DMS53 treated with DMSO at 0.1 percent for 48 hours (cell line): ENCODE results near the gene KPRP.

ENCODE experiments used
- DNase-seq: peaks from one replicate; lab custom pipeline; 2025; ENCODE audit not compliant: unreplicated experiment; lab: John Stamatoyannopoulos, UW

KPRP gene, protein sequence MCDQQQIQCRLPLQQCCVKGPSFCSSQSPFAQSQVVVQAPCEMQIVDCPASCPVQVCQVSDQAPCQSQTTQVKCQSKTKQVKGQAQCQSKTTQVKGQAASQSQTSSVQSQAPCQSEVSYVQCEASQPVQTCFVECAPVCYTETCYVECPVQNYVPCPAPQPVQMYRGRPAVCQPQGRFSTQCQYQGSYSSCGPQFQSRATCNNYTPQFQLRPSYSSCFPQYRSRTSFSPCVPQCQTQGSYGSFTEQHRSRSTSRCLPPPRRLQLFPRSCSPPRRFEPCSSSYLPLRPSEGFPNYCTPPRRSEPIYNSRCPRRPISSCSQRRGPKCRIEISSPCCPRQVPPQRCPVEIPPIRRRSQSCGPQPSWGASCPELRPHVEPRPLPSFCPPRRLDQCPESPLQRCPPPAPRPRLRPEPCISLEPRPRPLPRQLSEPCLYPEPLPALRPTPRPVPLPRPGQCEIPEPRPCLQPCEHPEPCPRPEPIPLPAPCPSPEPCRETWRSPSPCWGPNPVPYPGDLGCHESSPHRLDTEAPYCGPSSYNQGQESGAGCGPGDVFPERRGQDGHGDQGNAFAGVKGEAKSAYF

DNA sequence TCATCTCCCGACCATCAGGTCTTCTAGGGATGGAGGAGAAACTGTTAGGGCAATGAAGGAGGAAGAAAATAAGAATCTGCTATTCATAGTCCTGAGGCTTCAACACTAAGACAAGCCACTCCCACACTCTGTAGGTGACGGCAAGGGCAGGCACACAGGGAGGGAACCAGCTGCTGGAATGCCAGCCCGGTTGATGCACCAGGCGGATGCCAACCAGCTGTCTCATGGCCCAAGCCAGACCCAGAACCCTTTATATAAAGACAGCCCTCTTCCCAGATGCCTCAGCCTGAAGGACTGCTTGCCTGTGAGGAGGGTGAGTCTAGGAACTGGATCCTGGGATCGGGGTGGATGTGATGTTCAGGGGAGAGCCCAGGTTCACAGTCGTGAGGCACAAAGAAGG, at the start of gene KPRP:
TSS of gene KPRP (plus strand) at position 279 of the 400 bp plus-strand sequence. CDS start 1,564 bp downstream, outside the sequence.
- DNase-seq = no peak

DNA sequence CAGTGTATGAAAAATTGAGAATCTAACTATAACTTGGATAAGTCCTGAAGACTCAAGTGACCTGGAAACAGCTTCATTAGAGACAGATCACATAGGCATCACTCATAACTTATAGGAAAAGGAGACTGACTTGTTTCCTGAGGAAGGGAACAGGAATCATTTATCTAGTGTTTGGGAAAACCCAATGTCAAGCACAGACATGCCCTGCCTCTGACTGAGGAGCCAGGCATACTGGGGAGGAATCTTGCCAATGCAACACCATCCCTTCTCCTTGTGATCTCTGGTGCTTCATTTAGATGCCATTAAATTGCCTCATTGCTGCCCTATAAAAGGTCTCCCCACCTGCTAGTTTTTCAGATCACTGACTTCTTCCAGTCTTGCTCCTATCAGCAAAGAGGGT, 39.6 kb upstream of the KPRP start:
- no peak for DNase-seq

DNA sequence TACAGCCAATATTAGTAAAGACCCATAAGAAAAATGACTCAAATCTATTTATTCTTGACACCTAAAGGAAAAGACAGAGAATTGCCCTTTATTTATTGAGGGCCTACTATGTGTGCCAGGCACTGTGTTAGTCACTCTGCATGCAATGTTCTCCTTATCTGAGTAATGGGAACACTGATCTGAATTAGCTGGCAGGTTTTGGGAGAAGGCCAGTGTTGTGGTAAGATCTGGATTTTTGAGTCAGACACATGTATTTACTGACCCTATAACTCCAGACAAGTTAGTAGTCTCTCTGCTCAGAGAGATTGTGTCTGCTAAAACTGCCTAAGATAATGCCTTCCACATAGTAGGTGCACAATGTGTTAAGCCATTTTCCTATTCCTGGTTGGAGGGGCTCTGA, 32.6 kb upstream of the KPRP start:
- DNase-seq = no peak

DNA sequence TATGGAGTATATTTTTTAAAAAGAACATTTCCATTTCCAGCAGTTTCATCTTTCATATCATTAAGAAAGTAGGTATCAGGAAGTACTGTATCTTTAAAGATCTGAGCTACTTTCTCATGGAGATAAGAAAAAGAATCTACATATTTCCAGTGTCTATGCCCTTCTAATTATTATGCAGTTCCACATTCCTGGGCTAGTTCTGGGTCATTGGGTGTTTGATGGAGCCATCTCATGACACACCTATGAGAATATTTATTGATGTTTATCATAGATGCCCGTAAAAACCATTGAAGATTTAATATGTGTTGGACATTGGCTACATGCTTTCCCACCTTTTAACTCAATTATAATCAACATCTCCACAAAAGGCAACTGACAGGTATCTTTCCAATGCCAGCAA, 28.8 kb upstream of the KPRP start:
- DNase-seq = no peak

DNA sequence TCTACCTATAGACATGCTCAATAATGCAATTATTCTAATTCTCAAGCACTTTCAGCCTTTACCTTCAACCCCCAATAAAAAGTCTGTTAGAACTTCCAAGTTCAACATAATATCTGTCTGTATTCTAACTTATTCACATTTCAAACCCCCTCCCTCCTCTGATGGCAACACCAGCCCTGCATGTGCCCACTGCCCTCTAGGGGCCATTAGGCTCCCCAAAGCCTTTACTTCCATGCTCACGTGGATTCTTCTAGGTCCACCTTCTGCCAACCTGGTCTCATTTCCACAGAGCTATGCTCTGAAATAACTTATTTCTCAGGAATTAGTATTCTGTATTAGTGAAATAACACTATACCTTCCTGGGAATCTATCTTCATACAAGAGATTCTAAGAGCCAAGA, 22.2 kb upstream of the KPRP start:
- no peak for DNase-seq

DNA sequence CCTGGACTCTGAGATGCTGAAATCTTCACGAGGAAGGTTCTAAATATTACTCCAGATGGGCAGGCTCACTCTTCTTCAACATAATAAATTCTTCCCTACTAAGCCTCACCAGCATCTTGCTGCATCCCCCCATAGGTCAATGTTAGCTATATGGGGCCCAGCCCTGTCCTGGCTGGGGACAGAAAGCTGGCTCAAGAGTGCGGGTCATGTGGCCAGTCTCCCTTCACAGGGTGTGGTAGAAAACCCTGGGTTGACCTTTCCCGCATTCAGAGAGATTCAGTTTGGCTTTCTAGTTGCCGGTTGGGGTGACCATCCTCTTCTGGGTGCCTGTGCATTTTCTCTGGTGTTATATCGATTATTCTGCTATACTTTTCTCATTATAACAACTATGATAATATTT, 19.8 kb upstream of the KPRP start:
- DNase-seq = no peak

DNA sequence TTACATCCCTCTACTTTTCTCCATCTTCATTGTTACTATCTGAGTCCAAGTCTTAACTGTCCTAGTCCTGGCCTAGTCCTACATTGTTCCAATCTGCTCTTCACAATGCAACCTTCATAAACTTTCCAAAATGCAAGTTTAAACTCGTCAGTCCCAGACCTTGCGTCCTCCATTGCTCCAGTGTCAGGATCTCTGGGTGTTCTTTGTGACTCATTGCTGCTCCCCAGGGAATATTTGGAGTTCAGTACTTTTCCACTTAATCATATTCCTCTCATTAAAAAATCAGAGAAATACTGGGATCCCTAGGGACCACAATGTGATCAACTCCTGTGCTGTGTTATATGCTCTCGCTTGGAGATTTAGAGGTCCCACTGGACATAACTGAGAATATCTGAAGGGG, 18.0 kb upstream of the KPRP start:
- no peak for DNase-seq

DNA sequence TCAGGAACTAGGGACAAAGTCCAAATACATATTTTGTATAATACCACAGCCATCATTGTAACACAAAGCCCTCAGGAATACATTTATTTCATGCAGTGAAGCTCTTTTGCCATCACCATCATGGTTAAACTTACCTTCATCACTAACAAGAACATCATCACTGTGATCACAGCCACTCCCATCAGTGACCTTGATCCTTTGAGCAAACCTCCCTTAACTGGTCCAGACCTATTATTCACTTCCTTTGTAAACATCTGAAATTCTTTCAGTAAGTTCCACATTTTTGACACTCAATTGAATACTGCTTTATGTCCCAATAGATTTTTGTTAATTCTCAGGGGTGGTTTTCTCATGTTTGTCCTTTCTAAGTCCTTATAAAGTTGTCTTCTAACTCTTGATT, 16.2 kb upstream of the KPRP start:
- DNase-seq = no peak

DNA sequence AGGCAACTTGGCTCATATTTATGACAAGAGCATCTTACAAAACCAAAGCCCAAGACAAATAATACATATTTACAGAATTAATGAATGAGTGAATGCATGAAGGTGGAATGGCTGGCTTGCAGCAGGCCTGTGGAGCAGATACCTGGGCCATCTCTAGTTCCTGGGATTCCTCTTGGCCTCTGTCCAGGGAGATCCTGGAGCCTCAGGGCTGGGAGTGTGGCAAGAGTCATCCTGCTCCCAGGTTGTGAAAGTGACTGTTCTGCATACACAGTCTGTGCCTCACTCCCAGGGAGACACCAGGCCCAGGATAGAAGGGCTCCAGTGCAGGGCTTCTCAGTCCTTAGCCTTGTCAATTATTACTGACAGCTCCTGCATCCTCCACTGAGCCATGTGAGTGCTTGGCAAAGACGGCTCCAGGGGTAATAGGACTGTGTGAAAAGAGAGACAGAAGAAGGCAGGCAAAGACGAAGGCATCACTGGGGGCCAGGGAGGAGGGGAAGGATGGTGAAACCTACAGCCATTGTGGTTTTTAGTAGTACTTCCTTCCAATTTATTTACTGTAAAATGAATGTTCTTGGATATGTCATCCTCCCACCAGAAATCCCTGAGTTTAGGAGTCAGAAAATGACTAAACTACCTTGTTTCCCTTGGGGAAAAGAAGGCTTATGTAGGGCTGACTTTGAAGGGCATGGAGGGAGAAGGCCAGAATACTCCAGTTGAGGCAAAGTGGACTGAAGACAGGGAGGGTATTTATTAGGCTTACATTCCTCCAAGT, 14.3 kb upstream of the KPRP start:
- DNase-seq = no peak

DNA sequence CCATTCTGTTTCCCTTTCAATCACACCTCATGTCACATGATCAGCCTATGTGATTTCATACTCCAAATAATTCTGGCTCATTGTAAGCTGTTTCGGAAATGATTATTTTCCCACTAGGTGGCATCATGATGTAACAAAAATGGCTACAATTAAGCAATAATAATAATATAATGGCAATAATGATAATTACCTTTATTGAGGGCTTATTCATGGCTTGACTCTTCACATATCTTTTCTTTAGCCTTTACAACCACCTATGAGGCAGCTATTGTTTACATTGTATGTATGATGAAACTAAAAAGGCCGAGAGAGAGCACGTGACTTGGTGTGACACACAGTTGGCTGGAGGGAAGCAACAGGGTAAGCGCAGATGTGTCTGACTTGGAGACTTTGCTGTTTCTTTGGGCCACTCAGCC, 12.5 kb upstream of the KPRP start:
- no peak for DNase-seq

DNA sequence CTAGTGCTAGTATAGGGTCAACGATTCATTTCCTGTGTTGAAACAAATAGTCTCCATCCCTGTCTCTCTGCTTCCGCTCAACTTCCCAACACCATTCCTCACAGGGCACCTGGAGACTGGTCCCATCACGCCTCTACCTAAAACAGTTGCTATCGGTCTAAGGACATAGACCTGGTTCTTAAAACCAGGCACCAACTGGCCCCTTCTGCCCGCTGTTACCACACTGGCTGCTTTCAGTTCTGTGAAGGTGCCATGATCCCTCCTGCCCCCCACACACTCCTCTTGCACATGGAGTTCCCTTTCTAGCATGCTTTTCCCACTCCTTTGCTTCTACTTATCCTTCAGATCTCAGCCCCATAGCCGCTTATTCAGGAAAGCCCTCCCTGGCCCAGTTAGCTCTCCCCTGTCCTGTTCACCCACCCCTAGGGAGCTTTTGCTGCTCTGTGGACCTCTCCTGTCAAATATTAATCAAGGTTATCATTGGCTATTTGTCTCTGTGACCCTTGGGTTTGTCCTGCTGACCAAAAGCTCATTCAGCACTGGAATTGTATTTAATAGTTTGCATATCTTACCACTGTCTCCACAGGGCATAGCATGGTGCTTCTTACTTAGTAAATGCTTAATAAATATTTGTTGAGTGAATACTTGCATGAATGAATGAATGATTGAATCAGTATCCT, 11.9 kb upstream of the KPRP start:
- no peak for DNase-seq

DNA sequence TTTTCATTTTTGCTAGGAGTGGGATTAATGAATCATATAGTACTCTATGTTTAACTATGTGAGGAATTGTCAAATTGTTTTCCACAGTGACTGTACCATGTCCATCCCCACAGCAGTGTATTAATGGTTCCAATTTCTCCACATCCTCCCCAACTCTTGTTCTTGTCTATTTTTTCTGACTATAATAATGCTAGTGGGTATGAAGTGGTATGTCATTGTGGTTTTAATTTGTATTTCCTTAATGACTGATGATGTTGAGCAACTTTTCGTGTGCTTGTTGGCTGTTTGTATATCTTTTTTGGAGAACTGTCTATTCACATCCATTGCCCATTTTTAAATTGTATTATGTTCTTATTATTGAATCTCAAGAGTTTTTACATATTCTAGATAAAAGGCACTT, 10.0 kb upstream of the KPRP start:
- no peak for DNase-seq

DNA sequence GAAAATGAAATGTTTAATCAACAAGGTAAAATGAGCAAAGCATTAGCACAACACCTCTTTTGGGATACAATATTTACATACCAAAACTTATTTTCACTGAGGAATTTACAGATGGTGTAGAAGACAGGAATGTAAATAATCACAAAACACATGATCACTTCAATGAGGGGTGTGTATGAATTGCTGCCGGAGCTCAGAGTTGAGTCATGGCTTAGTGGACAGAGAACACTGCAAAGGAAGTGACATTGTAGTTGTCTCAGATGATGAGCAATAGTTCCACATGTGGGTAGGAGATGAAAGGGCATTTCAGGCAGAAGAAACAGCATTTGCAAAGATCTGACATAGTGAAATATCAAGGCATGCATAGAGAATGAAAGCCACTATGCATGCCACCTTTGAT, 5.6 kb upstream of the KPRP start:
- no peak for DNase-seq

DNA sequence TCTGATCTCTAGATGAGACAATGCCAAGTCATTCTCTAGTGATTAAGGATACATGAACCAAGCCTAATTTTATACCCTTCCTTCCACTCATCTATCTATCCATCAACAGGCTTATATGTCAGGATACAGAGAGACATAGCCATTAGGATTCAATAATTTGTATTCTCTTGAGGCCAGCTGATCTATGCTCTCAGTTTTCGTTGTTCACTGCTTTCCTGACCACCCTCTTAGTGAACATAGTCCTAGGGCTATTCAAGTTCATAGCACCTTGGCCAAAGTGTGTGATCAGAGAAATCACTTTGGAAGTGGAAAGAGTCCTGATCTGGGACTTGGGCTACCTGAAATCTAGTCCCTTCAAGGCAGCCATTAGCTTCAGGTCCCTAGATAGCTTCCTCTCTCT, 4.2 kb upstream of the KPRP start:
- no peak for DNase-seq

DNA sequence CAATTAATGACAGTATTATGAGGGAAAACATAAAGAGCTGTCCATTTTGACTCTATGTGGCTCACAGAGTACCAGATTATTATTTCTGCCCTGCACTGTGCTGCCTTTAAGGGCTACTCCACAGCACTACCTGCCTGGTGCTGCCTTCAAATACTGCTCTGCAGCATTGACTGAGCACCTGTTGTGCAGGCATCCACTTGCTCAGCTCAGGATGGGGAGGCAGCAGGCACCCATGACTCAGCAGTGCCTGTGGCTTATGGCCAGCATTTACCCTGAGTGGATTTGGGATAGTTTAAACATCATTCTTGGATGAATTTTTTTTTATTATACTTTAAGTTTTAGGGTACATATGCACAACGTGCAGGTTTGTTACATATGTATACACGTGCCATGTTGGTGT, 953 bp upstream of the KPRP start:
- DNase-seq = no peak

DNA sequence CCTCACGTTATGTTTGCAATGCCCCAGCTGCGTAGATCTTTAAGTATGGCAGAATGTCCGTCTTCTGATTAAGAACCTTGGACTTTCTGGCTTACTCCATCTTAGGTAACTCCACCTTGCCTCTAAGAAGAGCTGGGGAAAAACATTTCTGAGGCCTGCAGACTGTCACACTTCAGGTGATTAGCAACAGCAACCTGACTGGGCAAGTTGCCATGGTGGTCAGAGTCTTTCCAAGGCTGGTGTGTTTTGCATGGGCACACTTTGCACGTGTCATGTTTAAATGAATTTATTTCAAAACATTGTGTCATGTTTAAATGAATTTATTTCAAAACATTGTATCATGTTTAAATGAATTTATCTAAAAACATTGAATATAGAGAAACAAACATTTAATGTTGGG, 811 bp downstream of the KPRP start:
- DNase-seq = no peak

DNA sequence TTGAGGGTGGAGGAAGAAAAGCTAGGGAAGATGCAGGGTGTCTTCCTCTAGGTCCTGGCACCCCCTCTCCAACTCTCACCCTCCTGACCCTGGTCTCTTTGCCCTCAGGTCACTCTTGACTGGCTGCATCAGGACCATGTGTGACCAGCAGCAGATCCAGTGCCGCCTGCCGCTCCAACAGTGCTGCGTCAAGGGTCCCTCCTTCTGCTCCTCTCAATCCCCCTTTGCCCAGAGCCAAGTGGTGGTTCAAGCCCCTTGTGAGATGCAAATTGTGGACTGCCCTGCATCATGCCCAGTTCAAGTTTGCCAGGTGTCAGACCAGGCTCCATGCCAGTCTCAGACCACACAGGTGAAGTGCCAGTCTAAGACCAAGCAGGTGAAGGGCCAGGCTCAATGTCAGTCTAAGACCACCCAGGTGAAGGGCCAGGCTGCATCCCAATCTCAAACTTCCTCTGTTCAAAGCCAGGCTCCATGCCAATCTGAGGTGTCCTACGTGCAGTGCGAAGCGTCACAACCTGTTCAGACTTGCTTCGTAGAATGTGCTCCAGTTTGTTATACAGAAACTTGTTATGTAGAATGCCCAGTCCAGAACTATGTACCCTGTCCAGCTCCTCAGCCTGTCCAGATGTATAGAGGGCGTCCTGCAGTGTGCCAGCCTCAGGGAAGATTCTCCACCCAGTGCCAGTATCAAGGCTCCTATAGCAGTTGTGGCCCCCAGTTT, 1.8 kb downstream of the KPRP start:
- DNase-seq = no peak

DNA sequence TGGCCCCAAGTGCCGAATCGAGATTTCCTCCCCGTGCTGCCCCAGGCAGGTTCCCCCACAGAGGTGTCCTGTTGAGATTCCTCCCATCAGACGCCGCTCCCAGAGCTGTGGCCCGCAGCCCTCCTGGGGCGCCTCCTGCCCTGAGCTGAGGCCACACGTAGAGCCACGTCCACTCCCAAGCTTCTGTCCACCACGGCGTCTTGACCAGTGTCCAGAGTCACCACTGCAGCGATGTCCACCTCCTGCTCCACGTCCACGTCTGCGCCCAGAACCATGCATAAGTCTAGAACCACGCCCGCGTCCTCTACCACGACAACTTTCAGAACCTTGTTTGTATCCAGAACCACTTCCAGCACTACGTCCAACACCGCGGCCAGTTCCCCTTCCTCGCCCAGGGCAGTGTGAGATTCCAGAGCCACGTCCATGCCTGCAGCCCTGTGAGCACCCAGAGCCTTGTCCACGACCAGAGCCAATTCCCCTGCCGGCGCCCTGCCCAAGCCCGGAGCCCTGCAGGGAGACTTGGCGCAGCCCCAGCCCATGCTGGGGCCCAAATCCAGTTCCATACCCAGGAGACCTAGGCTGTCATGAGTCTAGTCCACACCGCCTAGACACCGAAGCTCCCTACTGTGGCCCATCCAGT, 2.8 kb downstream of the KPRP start:
- no peak for DNase-seq

DNA sequence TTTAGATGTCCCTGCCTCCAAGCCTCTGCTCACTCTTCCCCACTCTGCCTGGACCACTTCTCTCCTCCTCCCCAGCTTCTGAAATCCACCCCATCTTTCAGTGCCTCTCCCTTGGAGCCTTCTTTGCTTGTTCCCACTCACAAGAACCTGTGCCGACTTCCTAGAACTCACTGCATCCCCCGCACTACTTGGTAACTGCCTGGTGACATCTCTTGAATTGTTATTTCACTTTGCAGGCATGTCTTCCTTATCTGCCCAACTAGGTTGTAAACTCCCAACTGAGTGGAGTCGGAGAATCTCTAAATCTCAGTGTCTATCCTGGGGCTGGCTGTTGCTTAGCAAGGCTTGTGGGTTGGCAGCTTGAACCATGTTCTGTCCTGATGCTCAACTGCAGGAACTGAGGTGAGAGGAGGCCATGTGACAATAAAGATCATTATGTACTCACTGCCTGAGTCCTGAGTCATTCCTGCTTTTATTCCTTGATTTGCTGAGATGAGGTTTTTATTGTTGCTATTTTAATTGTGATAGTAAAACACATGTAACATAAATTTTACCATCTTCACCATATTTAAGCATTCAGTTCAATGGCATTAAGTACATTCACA, 3.9 kb downstream of the KPRP start:
- DNase-seq = no peak
